CD14-positive monocyte (primary cell): ENCODE measurements around the gene SYDE2. TPM values are rescaled to one million over a fixed set of nuclear protein-coding genes. Genes with fewer than 3 reads are reported as not detected.

Experiments used
- DNase-seq, 3 donors: peaks; one replicate each; pipeline ENCODE4 v3.0.0-alpha.2; 2011 to 2022
- H2AFZ ChIP-seq: 2 replicates; pipeline ENCODE4 v1.6.0; 2012; ENCODE audit warnings: mild to moderate bottlenecking, low read depth, low read length, inconsistent platforms; ENCODE audit not compliant: insufficient read depth, poor library complexity, severe bottlenecking
- H3K27ac ChIP-seq, 2 donors: 1 replicate in 1 of 2; 2 replicates in 1 of 2; pipeline ENCODE4 v1.5.1; 2012 to 2013; ENCODE audit warnings: low read length in 2 of 2, control low read depth in 1 of 2, inconsistent platforms in 1 of 2, low read depth in 1 of 2, mild to moderate bottlenecking in 1 of 2
- H3K27me3 ChIP-seq, 2 donors: one replicate each; pipeline versions ENCODE4 v1.6.0 to v1.6.1; 2011 to 2013; ENCODE audit warnings: low read length in 2 of 2; ENCODE audit not compliant: control insufficient read depth in 2 of 2, insufficient read depth in 2 of 2
- H3K36me3 ChIP-seq, 2 donors: replicated peaks in 1 of 2; 1 replicate in 1 of 2; 2 replicates in 1 of 2; pipeline versions ENCODE4 v1.5.1 to v1.6.1; 2012 to 2013; ENCODE audit warnings: low read length in 2 of 2, control low read depth in 1 of 2, inconsistent platforms in 1 of 2, mild to moderate bottlenecking in 1 of 2; ENCODE audit not compliant: insufficient read depth in 2 of 2, control insufficient read depth in 1 of 2
- H3K4me1 ChIP-seq, 2 donors: 1 replicate in 1 of 2; 2 replicates in 1 of 2; pipeline versions ENCODE4 v1.5.1 to v1.6.1; 2012 to 2013; ENCODE audit warnings: low read length in 2 of 2, control low read depth in 1 of 2, inconsistent platforms in 1 of 2, mild to moderate bottlenecking in 1 of 2, moderate library complexity in 1 of 2; ENCODE audit not compliant: insufficient read depth in 2 of 2, control insufficient read depth in 1 of 2
- H3K4me2 ChIP-seq: replicated peaks from 2 replicates; pipeline ENCODE3; 2012; ENCODE audit warnings: low read length, moderate library complexity, mild to moderate bottlenecking; ENCODE audit not compliant: poor library complexity, severe bottlenecking; ENCODE audit errors: extremely low read depth
- H3K4me3 ChIP-seq, 3 experiments: fragments of 200-600 bp in 1 of 3; sonication (generic) in 1 of 3; replicated peaks in 1 of 3; 1 replicate in 2 of 3; 2 replicates in 1 of 3; pipeline ENCODE4 v1.5.1; 2011 to 2013; ENCODE audit warnings: low read length in 3 of 3, mild to moderate bottlenecking in 3 of 3, control low read depth in 2 of 3, low read depth in 2 of 3, inconsistent platforms in 1 of 3, moderate library complexity in 1 of 3
- H3K79me2 ChIP-seq: 2 replicates; pipeline ENCODE4 v1.6.0; 2012; ENCODE audit warnings: mild to moderate bottlenecking, control low read depth, inconsistent platforms, low read length, moderate library complexity; ENCODE audit not compliant: insufficient read depth
- H3K9ac ChIP-seq: 2 replicates; pipeline ENCODE4 v1.6.0; 2017; ENCODE audit warnings: low read length, mild to moderate bottlenecking; ENCODE audit not compliant: insufficient read depth, poor library complexity, severe bottlenecking
- H3K9me3 ChIP-seq, 2 donors: replicated peaks in 1 of 2; 1 replicate in 1 of 2; 2 replicates in 1 of 2; pipeline versions ENCODE4 v1.5.1 to v1.6.1; 2012 to 2013; ENCODE audit warnings: low read length in 2 of 2, control low read depth in 1 of 2; ENCODE audit not compliant: control insufficient read depth in 1 of 2, insufficient read depth in 1 of 2
- H4K20me1 ChIP-seq: 2 replicates; pipeline ENCODE4 v1.6.0; 2012; ENCODE audit warnings: mild to moderate bottlenecking, low read length, control low read depth, moderate library complexity; ENCODE audit not compliant: insufficient read depth
- H3K27ac Mint-ChIP-seq, 7 donors: one replicate each; pipeline ENCODE4 v1.8.0; 2020; ENCODE audit warnings: mild to moderate bottlenecking in 7 of 7, mixed read lengths in 7 of 7, moderate library complexity in 6 of 7, inconsistent platforms in 2 of 7
- H3K27me3 Mint-ChIP-seq, 3 donors: one replicate each; pipeline ENCODE4 v1.8.0; 2021 to 2022; ENCODE audit warnings: low read depth in 3 of 3, mild to moderate bottlenecking in 3 of 3, mixed read lengths in 3 of 3, moderate library complexity in 3 of 3, inconsistent platforms in 1 of 3
- H3K36me3 Mint-ChIP-seq, 2 donors: one replicate each; pipeline ENCODE4 v1.8.0; 2020; ENCODE audit warnings: mixed read lengths in 2 of 2, inconsistent platforms in 1 of 2, mild to moderate bottlenecking in 1 of 2
- H3K4me1 Mint-ChIP-seq: one replicate; pipeline ENCODE4 v1.8.0; 2020; ENCODE audit warnings: mild to moderate bottlenecking, mixed read lengths
- H3K4me3 Mint-ChIP-seq, 2 donors: one replicate each; pipeline ENCODE4 v1.8.0; 2020; ENCODE audit warnings: mild to moderate bottlenecking in 2 of 2, mixed read lengths in 2 of 2, moderate library complexity in 1 of 2
- H3K9me3 Mint-ChIP-seq, 7 donors: one replicate each; pipeline ENCODE4 v1.8.0; 2020 to 2022; ENCODE audit warnings: mixed read lengths in 7 of 7, mild to moderate bottlenecking in 6 of 7, moderate library complexity in 6 of 7, inconsistent platforms in 2 of 7
- CTCF ChIP-seq: fragments of 200-600 bp; IDR thresholded peaks from one replicate; pipeline ENCODE4 v1.8.0; 2022; ENCODE audit warnings: antibody characterized with exemption, mild to moderate bottlenecking
- WGBS: methylation state at CpG from one replicate; pipeline ENCODE4 v1.1.5; 2013; ENCODE audit warnings: missing lambda C conversion rate; ENCODE audit not compliant: insufficient coverage; 5-methylcytosine and 5-hydroxymethylcytosine counted together
- intact Hi-C, 2 donors: fragments of 100-400 bp; cut with micrococcal nuclease; formaldehyde crosslinking; loops; one replicate each; pipeline versions ENCODE4 v1.15.0 to v1.15.1; 2023
- polyA plus RNA-seq, 3 donors: library from polyadenylated mRNA; depleted of rRNA in 1 of 3; unstranded in 2 of 3; stranded (reverse) in 1 of 3; fragments of 300-500 nt in 2 of 3; fragments of >200 nt in 1 of 3; fragmentation: Illumina TruSeq in 2 of 3; gene quantifications; 1 replicate in 2 of 3; 2 replicates in 1 of 3; pipeline ENCODE4 v1.2.3, GENCODE V29; 2012 to 2021

SYDE2 gene
- polyA plus RNA-seq, 3 donors = not detected

- Histone ChIP-seq H3K79me2 (no peaks in the 10 kb centered on the region), H3K27me3 (no peaks in the 10 kb centered on the region), H3K9me3 (no peaks in the 10 kb centered on the region), H4K20me1 (no peaks in the 10 kb centered on the region), H3K4me3 (no peak overlapping the region), H3K9ac (no peak overlapping the region), H3K4me1 (no peaks in the 10 kb centered on the region), H2AFZ (no peak overlapping the region), H3K27ac (no peak overlapping the region), H3K4me2 (no peak overlapping the region), H3K36me3 (no peaks in the 10 kb centered on the region)
- Mint-ChIP-seq H3K4me1 (no peaks in the 10 kb centered on the region), H3K9me3 (peaks cover 0 to 2% (median 0%) of the 10 kb centered on the region in 7 donors), H3K4me3 (no peak overlapping the region), H3K27ac (no peak overlapping the region), H3K27me3 (peaks cover 4 to 6% (median 5%) of the 10 kb centered on the region in 3 donors), H3K36me3 (no peaks in the 10 kb centered on the region)
- TF ChIP-seq CTCF = no peak
- intact Hi-C loops = no loop called here
- DNase-seq = no peak
Observed at GRCh38 chr1:85216697-85217096, 15.9 kb upstream of the SYDE2 start.

GRCh38 chr1:85214654-85215053 lies 13.8 kb upstream of the SYDE2 start:
- WGBS = no CpG with 5 or more reads among the region's 5 CpGs
- H3K4me1 Mint-ChIP-seq = peaks cover 2% of the 10 kb centered on the region
- Histone ChIP-seq H3K27ac (no peak overlapping the region), H3K4me1 (no peaks in the 10 kb centered on the region), H2AFZ (no peak overlapping the region), H3K9ac (no peak overlapping the region), H3K4me2 (no peak overlapping the region), H3K4me3 (no peak overlapping the region), H3K9me3 (no peaks in the 10 kb centered on the region), H3K36me3 (no peaks in the 10 kb centered on the region), H3K27me3 (no peaks in the 10 kb centered on the region), H3K79me2 (no peaks in the 10 kb centered on the region), H4K20me1 (no peaks in the 10 kb centered on the region)
- no peak overlapping the region for H3K27ac Mint-ChIP-seq
- peaks cover 4 to 6% (median 5%) of the 10 kb centered on the region in 3 donors for H3K27me3 Mint-ChIP-seq
- no peaks in the 10 kb centered on the region for H3K36me3 Mint-ChIP-seq
- no peak for DNase-seq
- peaks cover 0 to 2% (median 0%) of the 10 kb centered on the region in 7 donors for H3K9me3 Mint-ChIP-seq
- intact Hi-C loops = no loop called here
- no peak for TF ChIP-seq CTCF
- no peak overlapping the region for H3K4me3 Mint-ChIP-seq
